ENCODE data around the gene CDT1. TPM values are rescaled to one million over a fixed set of nuclear protein-coding genes. Genes with fewer than 3 reads are reported as not detected.

CDT1 gene
- total RNA-seq, 1 experiment from 2014 or later: 154 TPM

GRCh38 chr16:88777471-88778270 is 25.9 kb upstream of the CDT1 start:
- H3K4me1 Mint-ChIP-seq: peaks cover 9% of the 10 kb centered on the region
- POLR2A ChIA-PET: no interaction called here
- no peaks in the 10 kb centered on the region for H3K9me3 Mint-ChIP-seq
- CTCF ChIA-PET: interaction anchor here (0.6 to 10.5 kb wide), 7 partner anchors 14 to 129 kb away, joined by 3 to 117 read pairs (median 5); no protein-coding TSS in a partner anchor
- DNase-seq (ENCODE audit: low spot score) (no peak), ATAC-seq (no peak)
- H3K4me3 Mint-ChIP-seq: no peak overlapping the region
- H3K27me3 Mint-ChIP-seq (ENCODE audit: low read depth): no peaks in the 10 kb centered on the region
- peak overlapping the region; percentile 76 for H3K27ac Mint-ChIP-seq
- no peak for TF ChIP-seq ZNF423 (CRISPR knock-in tag; IDR thresholded peaks at IDR 0.05)
- TF ChIP-seq TP53 (CRISPR knock-in tag; IDR thresholded peaks at IDR 0.05): no peak
- TF ChIP-seq ATF6 (CRISPR knock-in tag; IDR thresholded peaks at IDR 0.05): no peak
- TF ChIP-seq ZNF121 (CRISPR knock-in tag; IDR thresholded peaks at IDR 0.05): no peak
- TF ChIP-seq ZBTB43 (CRISPR knock-in tag; IDR thresholded peaks at IDR 0.05): no peak
- TF ChIP-seq ATF3 (CRISPR knock-in tag; conservative IDR thresholded peaks at IDR 0.05): no peak
- TF ChIP-seq TEAD4 (CRISPR knock-in tag; IDR thresholded peaks at IDR 0.05): no peak
- no peak for TF ChIP-seq CREB1 (CRISPR knock-in tag; IDR thresholded peaks at IDR 0.05)
- no peaks in the 10 kb centered on the region for H3K36me3 Mint-ChIP-seq

GRCh38 chr16:88778271-88778525 is 25.4 kb upstream of the CDT1 start:
- ChIA-PET CTCF (interaction anchor here (0.6 to 10.5 kb wide), 8 partner anchors 15 to 129 kb away, joined by 3 to 117 read pairs (median 5); no protein-coding TSS in a partner anchor), POLR2A (no interaction called here)
- H3K36me3 Mint-ChIP-seq: no peaks in the 10 kb centered on the region
- no peak for DNase-seq (ENCODE audit: low spot score)
- no peaks in the 10 kb centered on the region for H3K9me3 Mint-ChIP-seq
- H3K27me3 Mint-ChIP-seq (ENCODE audit: low read depth): no peaks in the 10 kb centered on the region
- TF ChIP-seq ZBTB43 (CRISPR knock-in tag; IDR thresholded peaks at IDR 0.05) (no peak), ZNF281 (CRISPR knock-in tag; IDR thresholded peaks at IDR 0.05) (no peak)
- ATAC-seq: no peak
- no peak overlapping the region for H3K4me3 Mint-ChIP-seq
- H3K4me1 Mint-ChIP-seq: peaks cover 14% of the 10 kb centered on the region
- H3K27ac Mint-ChIP-seq: 0 out of 2 replicates have a peak overlapping the region, but pooled peaks have one; percentile 76

- CTCF ChIA-PET: interaction anchor here (0.7 to 10.5 kb wide), 9 partner anchors 9 to 88 kb away, joined by 3 to 117 read pairs (median 5); no protein-coding TSS in a partner anchor
- no peak overlapping the region for H3K27ac Mint-ChIP-seq
- ATAC-seq (no peak), DNase-seq (ENCODE audit: low spot score) (no peak)
- no peaks in the 10 kb centered on the region for H3K27me3 Mint-ChIP-seq (ENCODE audit: low read depth)
- POLR2A ChIA-PET: no interaction called here
- no peak overlapping the region for H3K4me3 Mint-ChIP-seq
- no peaks in the 10 kb centered on the region for H3K36me3 Mint-ChIP-seq
- no peaks in the 10 kb centered on the region for H3K9me3 Mint-ChIP-seq
- peaks cover 18% of the 10 kb centered on the region for H3K4me1 Mint-ChIP-seq
- no peak for TF ChIP-seq OVOL2 (CRISPR knock-in tag; IDR thresholded peaks at IDR 0.05; ENCODE audit: borderline replicate concordance)
- no peak for TF ChIP-seq TEAD1 (CRISPR knock-in tag; IDR thresholded peaks at IDR 0.05)
- TF ChIP-seq SOX15 (CRISPR knock-in tag; IDR thresholded peaks at IDR 0.05): no peak
- TF ChIP-seq ZNF425 (CRISPR knock-in tag; conservative IDR thresholded peaks at IDR 0.05): no peak
- no peak for TF ChIP-seq ZNF263 (CRISPR knock-in tag; IDR thresholded peaks at IDR 0.05; ENCODE audit: low read depth)
- TF ChIP-seq HMGA2 (CRISPR knock-in tag; IDR thresholded peaks at IDR 0.05): no peak
- TF ChIP-seq ZNF281 (CRISPR knock-in tag; IDR thresholded peaks at IDR 0.05): no peak
- no peak for TF ChIP-seq IRF1 (CRISPR knock-in tag; IDR thresholded peaks at IDR 0.05)
- no peak for TF ChIP-seq ZNF396 (CRISPR knock-in tag; IDR thresholded peaks at IDR 0.05; ENCODE audit: borderline replicate concordance)
These were observed 25.0 kb upstream of the CDT1 start for GRCh38 chr16:88778541-88779065.

Measured in WTC11 (cell line).